ENCODE data around the gene NIT1. TPM values are rescaled to one million over a fixed set of nuclear protein-coding genes. Genes with fewer than 3 reads are reported as not detected.

Gene NIT1
- total RNA-seq, 1 donor from 2014 or later = 48.6 TPM

GRCh38 chr1:161088587-161089110, 29.3 kb upstream of the NIT1 start:
- Mint-ChIP-seq H3K27me3 (ENCODE audit: low read depth) (no peaks in the 10 kb centered on the region), H3K9me3 (no peaks in the 10 kb centered on the region), H3K27ac (ENCODE audit: unreplicated experiment) (no peak overlapping the region), H3K4me1 (peaks cover 5% of the 10 kb centered on the region), H3K36me3 (ENCODE audit: low read depth) (no peaks in the 10 kb centered on the region), H3K4me3 (no peak overlapping the region)
- DNase-seq (ENCODE audit: low read depth, low spot score) = no peak
- no peak for TF ChIP-seq CTCF (conservative IDR thresholded peaks at IDR 0.05)

GRCh38 chr1:161089251-161089924, 28.5 kb upstream of the NIT1 start, which contains the start of gene NECTIN4:
Gene NECTIN4 (minus strand): TSS chr1:161089558. CDS start chr1:161089296, 262 bp downstream.
- no peaks in the 10 kb centered on the region for H3K27me3 Mint-ChIP-seq (ENCODE audit: low read depth)
- H3K9me3 Mint-ChIP-seq = no peaks in the 10 kb centered on the region
- TF ChIP-seq CTCF (conservative IDR thresholded peaks at IDR 0.05) = no peak
- no peak within 1 kb of the TSS for H3K4me3 Mint-ChIP-seq
- DNase-seq (ENCODE audit: low read depth, low spot score) = no peak
- peaks cover 5% of the 10 kb centered on the region for H3K4me1 Mint-ChIP-seq
- no peaks in the 10 kb centered on the region for H3K36me3 Mint-ChIP-seq (ENCODE audit: low read depth)
- no peak within 1 kb of the TSS for H3K27ac Mint-ChIP-seq (ENCODE audit: unreplicated experiment)

- H3K36me3 Mint-ChIP-seq (ENCODE audit: low read depth) = no peaks in the 10 kb centered on the region
- no peak overlapping the region for H3K27ac Mint-ChIP-seq (ENCODE audit: unreplicated experiment)
- TF ChIP-seq CTCF (conservative IDR thresholded peaks at IDR 0.05) = no peak
- no peak overlapping the region for H3K4me3 Mint-ChIP-seq
- H3K27me3 Mint-ChIP-seq (ENCODE audit: low read depth) = peaks cover 1% of the 10 kb centered on the region
- no peak for DNase-seq (ENCODE audit: low read depth, low spot score)
- peaks cover 8% of the 10 kb centered on the region for H3K4me1 Mint-ChIP-seq
- no peaks in the 10 kb centered on the region for H3K9me3 Mint-ChIP-seq
Measured at GRCh38 chr1:161089938-161090337, 28.0 kb upstream of the NIT1 start.

GRCh38 chr1:161090617-161091016, 27.3 kb upstream of the NIT1 start:
- peaks cover 10% of the 10 kb centered on the region for H3K4me1 Mint-ChIP-seq
- H3K27me3 Mint-ChIP-seq (ENCODE audit: low read depth) = peaks cover 4% of the 10 kb centered on the region
- H3K27ac Mint-ChIP-seq (ENCODE audit: unreplicated experiment) = no peak overlapping the region
- no peak overlapping the region for H3K4me3 Mint-ChIP-seq
- no peak for TF ChIP-seq CTCF (conservative IDR thresholded peaks at IDR 0.05)
- H3K9me3 Mint-ChIP-seq = no peaks in the 10 kb centered on the region
- no peaks in the 10 kb centered on the region for H3K36me3 Mint-ChIP-seq (ENCODE audit: low read depth)
- no peak for DNase-seq (ENCODE audit: low read depth, low spot score)

- H3K27ac Mint-ChIP-seq (ENCODE audit: unreplicated experiment) = no peak overlapping the region
- DNase-seq (ENCODE audit: low read depth, low spot score) = no peak
- H3K36me3 Mint-ChIP-seq (ENCODE audit: low read depth) = no peaks in the 10 kb centered on the region
- H3K4me3 Mint-ChIP-seq = no peak overlapping the region
- H3K4me1 Mint-ChIP-seq = peaks cover 6% of the 10 kb centered on the region
- no peaks in the 10 kb centered on the region for H3K9me3 Mint-ChIP-seq
- TF ChIP-seq CTCF (conservative IDR thresholded peaks at IDR 0.05) = no peak
- H3K27me3 Mint-ChIP-seq (ENCODE audit: low read depth) = peaks cover 4% of the 10 kb centered on the region
Measured at GRCh38 chr1:161091093-161091492, 26.8 kb upstream of the NIT1 start.

Data from neural crest cell (in vitro differentiated cells).